ENCODE measurements around the gene TUBB2B.

TUBB2B gene

GRCh38 chr6:3227363-3228045 is at the start of gene TUBB2B:
TUBB2B (minus strand) TSS chr6:3227653; CDS start chr6:3227543, 110 bp downstream.
- TF ChIP-seq TCF12 (IDR thresholded peaks at IDR 0.05; ENCODE audit: low read depth), result no peak
- TF ChIP-seq USF1 (IDR thresholded peaks at IDR 0.05), result no peak
- TF ChIP-seq CEBPB (IDR thresholded peaks at IDR 0.05), result no peak
- no peak for TF ChIP-seq NFIC (IDR thresholded peaks at IDR 0.05)
- TF ChIP-seq ZBTB7A (IDR thresholded peaks at IDR 0.05; ENCODE audit: low read depth), result peak; percentile 91; the same call in 1 of the 2 replicates
- no peak for TF ChIP-seq YY1 (IDR thresholded peaks at IDR 0.05; ENCODE audit: low read depth)
- TF ChIP-seq MAX (IDR thresholded peaks at IDR 0.05), result no peak
- no peak for TF ChIP-seq EP300 (IDR thresholded peaks at IDR 0.05; ENCODE audit: borderline replicate concordance)

- TF ChIP-seq EGR1 (IDR thresholded peaks at IDR 0.05), result no peak
- TF ChIP-seq YY1 (IDR thresholded peaks at IDR 0.05; ENCODE audit: low read depth), result no peak
- TF ChIP-seq REST (IDR thresholded peaks at IDR 0.05; ENCODE audit: low read depth), result no peak
- no peak for TF ChIP-seq CEBPB (IDR thresholded peaks at IDR 0.05)
- TF ChIP-seq MAX (IDR thresholded peaks at IDR 0.05), result no peak
- TF ChIP-seq EP300 (IDR thresholded peaks at IDR 0.05; ENCODE audit: borderline replicate concordance), result no peak
- no peak for TF ChIP-seq FOXM1 (IDR thresholded peaks at IDR 0.05; ENCODE audit: borderline replicate concordance, low read depth)
- TF ChIP-seq ZBTB7A (IDR thresholded peaks at IDR 0.05; ENCODE audit: low read depth), result no peak
- no peak for TF ChIP-seq TEAD4 (IDR thresholded peaks at IDR 0.05)
- no peak for TF ChIP-seq TAF1 (IDR thresholded peaks at IDR 0.05; ENCODE audit: low read depth)
- no peak for TF ChIP-seq USF1 (IDR thresholded peaks at IDR 0.05)
- no peak for TF ChIP-seq NFIC (IDR thresholded peaks at IDR 0.05)
- TF ChIP-seq CREB1 (IDR thresholded peaks at IDR 0.05; ENCODE audit: low read depth), result no peak
- TF ChIP-seq RAD21 (IDR thresholded peaks at IDR 0.05; ENCODE audit: low read depth), result no peak
- no peak for TF ChIP-seq TCF12 (IDR thresholded peaks at IDR 0.05; ENCODE audit: low read depth)
Observed at GRCh38 chr6:3277251-3277650, 49.8 kb upstream of the TUBB2B start.

GRCh38 chr6:3276174-3277167 is 49.0 kb upstream of the TUBB2B start:
- no peak for TF ChIP-seq TEAD4 (IDR thresholded peaks at IDR 0.05)
- no peak for TF ChIP-seq NFIC (IDR thresholded peaks at IDR 0.05)
- TF ChIP-seq RAD21 (IDR thresholded peaks at IDR 0.05; ENCODE audit: low read depth), result no peak
- no peak for TF ChIP-seq TCF12 (IDR thresholded peaks at IDR 0.05; ENCODE audit: low read depth)
- no peak for TF ChIP-seq REST (IDR thresholded peaks at IDR 0.05; ENCODE audit: low read depth)
- no peak for TF ChIP-seq EGR1 (IDR thresholded peaks at IDR 0.05)

GRCh38 chr6:3273707-3274521 is 46.5 kb upstream of the TUBB2B start:
- TF ChIP-seq TEAD4 (IDR thresholded peaks at IDR 0.05) (no peak), MAX (IDR thresholded peaks at IDR 0.05) (no peak), TCF12 (IDR thresholded peaks at IDR 0.05; ENCODE audit: low read depth) (no peak), EP300 (IDR thresholded peaks at IDR 0.05; ENCODE audit: borderline replicate concordance) (no peak), YY1 (IDR thresholded peaks at IDR 0.05; ENCODE audit: low read depth) (no peak), EGR1 (IDR thresholded peaks at IDR 0.05) (no peak), CREB1 (IDR thresholded peaks at IDR 0.05; ENCODE audit: low read depth) (no peak), TAF1 (IDR thresholded peaks at IDR 0.05; ENCODE audit: low read depth) (no peak), CEBPB (IDR thresholded peaks at IDR 0.05) (no peak), RAD21 (IDR thresholded peaks at IDR 0.05; ENCODE audit: low read depth) (no peak), NFIC (IDR thresholded peaks at IDR 0.05) (no peak), REST (IDR thresholded peaks at IDR 0.05; ENCODE audit: low read depth) (no peak), FOXM1 (IDR thresholded peaks at IDR 0.05; ENCODE audit: borderline replicate concordance, low read depth) (no peak), ZBTB7A (IDR thresholded peaks at IDR 0.05; ENCODE audit: low read depth) (no peak), USF1 (IDR thresholded peaks at IDR 0.05) (no peak)

Data from Ishikawa (cell line).